HEK293 (cell line): Measurements from ENCODE around the gene PDGFB.
A peak's percentile ranks its signal among the peaks of the same experiment; 100 is the strongest.

Source experiments
- CTCF ChIA-PET: fragments of 350-600 bp; formaldehyde crosslinking; extraction: SDS; loops from one replicate; lab custom pipeline; 2021; ENCODE audit warnings: antibody characterized with exemption; lab: Yijun Ruan, JAX
- POLR2A ChIA-PET: fragments of 300-600 bp; formaldehyde crosslinking; extraction: SDS; loops from one replicate; lab custom pipeline; 2020; ENCODE audit warnings: antibody characterized with exemption, inconsistent platforms; lab: Yijun Ruan, JAX
- H3K27ac ChIP-seq: fragments of 200-500 bp; sonication (Bioruptor generic); 2 replicates; pipeline ENCODE4 v1.5.1; 2014; ENCODE audit warnings: low read depth, low read length, control low read depth, inconsistent platforms; ENCODE audit errors: extremely low read depth
- H3K36me3 ChIP-seq, 2 experiments: fragments of 200-500 bp in 1 of 2; sonication (Bioruptor generic) in 1 of 2; 1 replicate in 1 of 2; 2 replicates in 1 of 2; pipeline ENCODE4 v1.5.1; 2014 to 2017; ENCODE audit warnings: inconsistent platforms in 2 of 2, low read length in 2 of 2; ENCODE audit not compliant: control insufficient read depth in 2 of 2, insufficient read depth in 1 of 2
- H3K4me1 ChIP-seq: fragments of 200-500 bp; sonication (Bioruptor generic); 2 replicates; pipeline ENCODE4 v1.5.1; 2014; ENCODE audit warnings: mild to moderate bottlenecking, low read length, inconsistent platforms; ENCODE audit not compliant: control insufficient read depth, insufficient read depth
- H3K4me3 ChIP-seq: 2 replicates; pipeline ENCODE4 v1.5.1; 2011; ENCODE audit warnings: low read depth, mild to moderate bottlenecking, control low read depth, low read length, moderate library complexity
- H3K9me3 ChIP-seq: fragments of 200-500 bp; sonication (Bioruptor generic); 2 replicates; pipeline ENCODE4 v1.5.1; 2014; ENCODE audit warnings: low read depth, low read length, inconsistent platforms; ENCODE audit not compliant: control insufficient read depth, insufficient read depth
- IKZF3 ChIP-seq: fragments of 450-650 bp; IDR thresholded peaks from 2 replicates; pipeline ENCODE4 v1.5.0; 2018; ENCODE audit warnings: missing biosample characterization, mild to moderate bottlenecking, missing genetic modification characterization, moderate library complexity
- PRDM1 ChIP-seq: fragments of 450-650 bp; formaldehyde crosslinking; IDR thresholded peaks from 2 replicates; pipeline ENCODE4; 2016; ENCODE audit warnings: missing biosample characterization, missing genetic modification characterization
- WT1 ChIP-seq: fragments of 450-650 bp; formaldehyde crosslinking; IDR thresholded peaks from 2 replicates; pipeline ENCODE4 v1.5.1; 2016; ENCODE audit warnings: missing biosample characterization, missing genetic modification characterization
- ZNF292 ChIP-seq: fragments of 450-650 bp; formaldehyde crosslinking; IDR thresholded peaks from 2 replicates; pipeline ENCODE4 v1.5.1; 2016; ENCODE audit warnings: low read depth, missing biosample characterization, missing genetic modification characterization, borderline replicate concordance
- ZNF501 ChIP-seq: fragments of 450-650 bp; formaldehyde crosslinking; IDR thresholded peaks from 2 replicates; pipeline ENCODE4 v1.5.1; 2016; ENCODE audit warnings: missing biosample characterization, missing genetic modification characterization
- ZNF514 ChIP-seq: fragments of 450-650 bp; formaldehyde crosslinking; IDR thresholded peaks from 2 replicates; pipeline ENCODE4 v1.5.1; 2016; ENCODE audit warnings: missing biosample characterization, missing genetic modification characterization
- ZNF660 ChIP-seq: fragments of 450-650 bp; IDR thresholded peaks from 2 replicates; pipeline ENCODE4 v1.5.1; 2018; ENCODE audit warnings: missing biosample characterization, mild to moderate bottlenecking, missing genetic modification characterization
- ZNF707 ChIP-seq: fragments of 450-650 bp; formaldehyde crosslinking; IDR thresholded peaks from 2 replicates; pipeline ENCODE4 v1.5.1; 2016; ENCODE audit warnings: missing biosample characterization, missing genetic modification characterization
- ZNF776 ChIP-seq: fragments of 450-650 bp; formaldehyde crosslinking; IDR thresholded peaks from 2 replicates; pipeline ENCODE4 v1.5.0; 2017; ENCODE audit warnings: missing biosample characterization, missing genetic modification characterization, borderline replicate concordance
- ZSCAN30 ChIP-seq: fragments of 450-650 bp; IDR thresholded peaks from 2 replicates; pipeline ENCODE4 v1.5.1; 2018; ENCODE audit warnings: missing biosample characterization, mild to moderate bottlenecking, missing genetic modification characterization, moderate library complexity
- TF ChIP-seq, protein P1 (sequence below): fragments of 450-650 bp; formaldehyde crosslinking; optimal IDR thresholded peaks from 2 replicates; pipeline ENCODE3; 2016; ENCODE audit warnings: missing biosample characterization, mild to moderate bottlenecking, missing genetic modification characterization
- TF ChIP-seq, protein P2 (sequence below): fragments of 450-650 bp; formaldehyde crosslinking; IDR thresholded peaks from 2 replicates; pipeline ENCODE4 v1.5.1; 2016; ENCODE audit warnings: missing biosample characterization, missing genetic modification characterization
- TF ChIP-seq, protein P3 (sequence below): fragments of 450-650 bp; formaldehyde crosslinking; IDR thresholded peaks from 2 replicates; pipeline ENCODE4 v1.5.1; 2016; ENCODE audit warnings: missing biosample characterization, missing genetic modification characterization, low read depth
- TF ChIP-seq, protein P4 (sequence below): fragments of 450-650 bp; formaldehyde crosslinking; IDR thresholded peaks from 2 replicates; pipeline ENCODE4 v1.5.1; 2016; ENCODE audit warnings: missing biosample characterization, missing genetic modification characterization, borderline replicate concordance
- TF ChIP-seq, protein P5 (sequence below): fragments of 450-650 bp; formaldehyde crosslinking; IDR thresholded peaks from 2 replicates; pipeline ENCODE4 v1.5.1; 2016; ENCODE audit warnings: missing biosample characterization, missing genetic modification characterization

The PDGFB gene

DNA sequence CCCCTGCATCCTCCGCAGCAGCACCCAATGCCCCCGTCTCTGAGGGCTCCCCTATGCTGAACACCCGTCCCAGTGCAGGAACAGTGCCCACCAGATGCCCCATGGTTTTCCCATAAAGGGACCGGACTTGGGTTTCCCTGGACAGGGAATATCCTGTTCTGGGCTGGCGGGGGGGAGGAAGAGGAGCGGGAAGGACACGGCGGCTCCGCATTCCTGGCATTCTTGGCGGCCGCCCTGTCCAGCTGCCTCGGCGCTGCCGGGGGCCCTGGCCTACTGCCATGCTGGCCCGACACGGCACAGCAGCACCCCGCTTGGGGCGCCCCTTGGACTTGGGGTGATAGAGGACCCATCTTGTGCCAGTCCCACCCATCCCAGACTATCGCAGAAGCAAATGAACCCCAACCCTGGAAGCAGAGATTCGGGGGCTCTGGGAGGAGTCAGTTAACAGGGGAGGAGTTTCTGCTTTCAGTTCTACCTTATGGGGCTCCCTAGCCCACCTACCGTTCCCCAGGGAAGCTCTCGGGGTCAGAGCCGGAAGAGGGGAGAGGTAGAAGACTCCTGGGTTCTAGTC lies 68.6 kb downstream of the PDGFB start:
- no peak overlapping the region for H3K27ac ChIP-seq
- ChIA-PET POLR2A (interaction anchor here (1.0 to 10.8 kb wide), 4 partner anchors 67 to 141 kb away, joined by 3 to 119 read pairs (median 48); partner anchors contain the start of genes PDGFB and RPL3), CTCF (interaction anchor here (0.9 to 8.1 kb wide), 4 partner anchors 39 to 155 kb away, joined by 3 to 98 read pairs (median 5); partner anchors contain the start of gene RPL3)
- H3K4me3 ChIP-seq, result no peak overlapping the region
- H3K4me1 ChIP-seq, result peaks cover 10% of the 10 kb centered on the region
- no peaks in the 10 kb centered on the region for H3K36me3 ChIP-seq
- TF ChIP-seq, protein P1, sequence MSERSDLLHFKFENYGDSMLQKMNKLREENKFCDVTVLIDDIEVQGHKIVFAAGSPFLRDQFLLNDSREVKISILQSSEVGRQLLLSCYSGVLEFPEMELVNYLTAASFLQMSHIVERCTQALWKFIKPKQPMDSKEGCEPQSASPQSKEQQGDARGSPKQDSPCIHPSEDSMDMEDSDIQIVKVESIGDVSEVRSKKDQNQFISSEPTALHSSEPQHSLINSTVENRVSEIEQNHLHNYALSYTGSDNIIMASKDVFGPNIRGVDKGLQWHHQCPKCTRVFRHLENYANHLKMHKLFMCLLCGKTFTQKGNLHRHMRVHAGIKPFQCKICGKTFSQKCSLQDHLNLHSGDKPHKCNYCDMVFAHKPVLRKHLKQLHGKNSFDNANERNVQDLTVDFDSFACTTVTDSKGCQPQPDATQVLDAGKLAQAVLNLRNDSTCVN (tag by site-specific recombination), result no peak
- TF ChIP-seq, protein P2, sequence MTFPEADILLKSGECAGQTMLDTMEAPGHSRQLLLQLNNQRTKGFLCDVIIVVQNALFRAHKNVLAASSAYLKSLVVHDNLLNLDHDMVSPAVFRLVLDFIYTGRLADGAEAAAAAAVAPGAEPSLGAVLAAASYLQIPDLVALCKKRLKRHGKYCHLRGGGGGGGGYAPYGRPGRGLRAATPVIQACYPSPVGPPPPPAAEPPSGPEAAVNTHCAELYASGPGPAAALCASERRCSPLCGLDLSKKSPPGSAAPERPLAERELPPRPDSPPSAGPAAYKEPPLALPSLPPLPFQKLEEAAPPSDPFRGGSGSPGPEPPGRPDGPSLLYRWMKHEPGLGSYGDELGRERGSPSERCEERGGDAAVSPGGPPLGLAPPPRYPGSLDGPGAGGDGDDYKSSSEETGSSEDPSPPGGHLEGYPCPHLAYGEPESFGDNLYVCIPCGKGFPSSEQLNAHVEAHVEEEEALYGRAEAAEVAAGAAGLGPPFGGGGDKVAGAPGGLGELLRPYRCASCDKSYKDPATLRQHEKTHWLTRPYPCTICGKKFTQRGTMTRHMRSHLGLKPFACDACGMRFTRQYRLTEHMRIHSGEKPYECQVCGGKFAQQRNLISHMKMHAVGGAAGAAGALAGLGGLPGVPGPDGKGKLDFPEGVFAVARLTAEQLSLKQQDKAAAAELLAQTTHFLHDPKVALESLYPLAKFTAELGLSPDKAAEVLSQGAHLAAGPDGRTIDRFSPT, result peak; percentile 9; the same call in 1 of the 2 replicates
- no peak for TF ChIP-seq ZNF514 (tag by site-specific recombination)
- H3K9me3 ChIP-seq, result no peaks in the 10 kb centered on the region

DNA sequence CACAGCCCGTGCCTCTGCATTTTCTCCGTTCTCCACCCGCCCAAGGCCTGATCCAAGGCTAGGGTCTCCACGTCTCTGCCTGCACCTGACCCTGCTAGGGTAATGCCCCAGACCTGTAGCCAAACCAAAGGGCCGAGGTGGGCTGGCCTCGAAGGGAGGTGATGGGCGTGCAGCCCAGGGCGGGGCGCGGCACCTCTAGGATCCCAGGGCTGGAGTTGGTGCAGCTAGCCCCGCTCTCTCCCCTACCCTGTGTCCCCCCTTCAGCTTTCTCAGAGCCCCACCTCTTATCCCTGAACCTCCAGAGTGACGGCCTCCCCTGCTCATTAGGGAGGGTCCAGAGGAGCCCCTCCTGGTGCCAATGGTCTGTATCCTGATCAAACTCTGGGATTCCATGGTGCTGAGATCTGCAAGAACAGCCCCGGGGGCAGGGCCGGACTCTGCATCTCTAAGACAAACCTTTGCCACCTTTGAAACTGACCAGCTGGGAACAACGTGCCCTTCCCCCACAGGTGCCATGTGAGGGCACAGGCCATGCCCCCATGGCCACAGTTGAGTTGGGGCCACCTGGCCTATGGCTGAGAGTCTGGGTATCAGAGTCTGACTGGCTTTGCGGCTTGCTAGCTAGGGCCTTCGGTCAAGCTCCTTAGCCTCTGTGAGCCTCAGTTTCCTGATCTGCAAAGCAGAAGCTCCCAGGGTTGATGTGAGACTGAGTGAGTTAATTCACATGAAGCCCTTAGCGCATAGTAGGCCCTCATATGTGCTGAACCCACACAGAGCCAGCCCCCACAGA lies 69.2 kb downstream of the PDGFB start:
- no peak overlapping the region for H3K27ac ChIP-seq
- TF ChIP-seq ZNF501 (tag by site-specific recombination) (no peak), ZNF776 (tag by site-specific recombination) (no peak)
- TF ChIP-seq, protein P2, result peak; percentile 52

DNA sequence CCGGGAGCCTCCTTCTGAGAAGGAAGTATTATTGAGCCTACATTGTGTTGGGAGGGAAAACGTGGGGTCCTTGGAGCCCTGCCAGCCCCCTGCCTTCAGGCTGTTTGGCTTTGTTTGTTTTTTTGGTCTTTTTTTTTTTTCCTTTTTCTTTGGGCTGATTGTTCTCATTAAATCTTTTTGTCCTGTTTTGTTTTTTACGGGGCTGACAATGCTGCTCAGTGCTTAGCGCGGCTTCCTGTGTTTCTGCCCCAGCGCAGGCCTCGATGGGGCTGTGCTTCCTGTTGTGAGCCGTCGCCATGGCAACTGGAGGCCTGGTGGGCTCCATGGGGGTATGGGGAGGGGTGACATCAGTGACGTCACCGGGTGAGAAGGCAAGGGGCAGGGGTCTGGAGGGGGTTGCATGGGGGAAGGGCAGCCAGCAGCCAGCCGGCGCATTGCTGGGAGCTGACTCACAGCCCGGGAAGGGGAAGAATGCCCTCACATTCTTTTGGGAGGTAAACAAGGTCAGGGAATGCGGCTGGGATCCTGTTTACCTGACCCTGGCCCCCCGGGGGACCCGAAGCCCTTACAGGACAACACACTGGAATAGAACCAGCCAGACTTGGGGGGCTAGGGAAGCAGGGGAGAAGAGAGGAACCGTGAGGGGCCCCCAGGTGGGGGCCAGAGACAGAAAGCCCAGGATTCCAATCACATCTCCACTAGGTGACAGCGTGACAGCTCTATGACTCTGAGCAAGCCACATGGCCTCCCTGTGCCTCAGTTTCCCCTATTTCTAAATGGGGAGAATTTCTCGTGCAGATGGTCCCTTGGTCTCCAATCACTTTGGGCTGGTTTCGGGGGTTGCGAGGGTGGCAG lies 70.1 kb downstream of the PDGFB start:
- Histone ChIP-seq H3K4me3 (no peak overlapping the region), H3K9me3 (no peaks in the 10 kb centered on the region), H3K4me1 (peaks cover 10% of the 10 kb centered on the region), H3K36me3 (no peaks in the 10 kb centered on the region), H3K27ac (no peak overlapping the region)
- CTCF ChIA-PET, result interaction anchor here (0.7 to 8.1 kb wide), 12 partner anchors 9 to 354 kb away, joined by 3 to 98 read pairs (median 4); partner anchors contain the start of gene RPL3
- POLR2A ChIA-PET, result interaction anchor here (0.7 to 10.8 kb wide), 8 partner anchors 45 to 345 kb away, joined by 3 to 119 read pairs (median 4); partner anchors contain the start of genes PDGFB and RPL3
- TF ChIP-seq WT1 (tag by site-specific recombination), result no peak
- no peak for TF ChIP-seq ZNF660
- TF ChIP-seq, protein P3, sequence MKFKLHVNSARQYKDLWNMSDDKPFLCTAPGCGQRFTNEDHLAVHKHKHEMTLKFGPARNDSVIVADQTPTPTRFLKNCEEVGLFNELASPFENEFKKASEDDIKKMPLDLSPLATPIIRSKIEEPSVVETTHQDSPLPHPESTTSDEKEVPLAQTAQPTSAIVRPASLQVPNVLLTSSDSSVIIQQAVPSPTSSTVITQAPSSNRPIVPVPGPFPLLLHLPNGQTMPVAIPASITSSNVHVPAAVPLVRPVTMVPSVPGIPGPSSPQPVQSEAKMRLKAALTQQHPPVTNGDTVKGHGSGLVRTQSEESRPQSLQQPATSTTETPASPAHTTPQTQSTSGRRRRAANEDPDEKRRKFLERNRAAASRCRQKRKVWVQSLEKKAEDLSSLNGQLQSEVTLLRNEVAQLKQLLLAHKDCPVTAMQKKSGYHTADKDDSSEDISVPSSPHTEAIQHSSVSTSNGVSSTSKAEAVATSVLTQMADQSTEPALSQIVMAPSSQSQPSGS (tag by site-specific recombination), result peak; percentile 93
- TF ChIP-seq, protein P4, sequence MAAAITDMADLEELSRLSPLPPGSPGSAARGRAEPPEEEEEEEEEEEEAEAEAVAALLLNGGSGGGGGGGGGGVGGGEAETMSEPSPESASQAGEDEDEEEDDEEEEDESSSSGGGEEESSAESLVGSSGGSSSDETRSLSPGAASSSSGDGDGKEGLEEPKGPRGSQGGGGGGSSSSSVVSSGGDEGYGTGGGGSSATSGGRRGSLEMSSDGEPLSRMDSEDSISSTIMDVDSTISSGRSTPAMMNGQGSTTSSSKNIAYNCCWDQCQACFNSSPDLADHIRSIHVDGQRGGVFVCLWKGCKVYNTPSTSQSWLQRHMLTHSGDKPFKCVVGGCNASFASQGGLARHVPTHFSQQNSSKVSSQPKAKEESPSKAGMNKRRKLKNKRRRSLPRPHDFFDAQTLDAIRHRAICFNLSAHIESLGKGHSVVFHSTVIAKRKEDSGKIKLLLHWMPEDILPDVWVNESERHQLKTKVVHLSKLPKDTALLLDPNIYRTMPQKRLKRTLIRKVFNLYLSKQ (tag by site-specific recombination), result no peak
- TF ChIP-seq IKZF3, result peak; percentile 55; the same call in 1 of the 2 replicates
- no peak for TF ChIP-seq ZSCAN30
- no peak for TF ChIP-seq ZNF707 (tag by site-specific recombination)
- TF ChIP-seq PRDM1 (tag by site-specific recombination), result no peak
- TF ChIP-seq ZNF292, result no peak
- TF ChIP-seq, protein P5, sequence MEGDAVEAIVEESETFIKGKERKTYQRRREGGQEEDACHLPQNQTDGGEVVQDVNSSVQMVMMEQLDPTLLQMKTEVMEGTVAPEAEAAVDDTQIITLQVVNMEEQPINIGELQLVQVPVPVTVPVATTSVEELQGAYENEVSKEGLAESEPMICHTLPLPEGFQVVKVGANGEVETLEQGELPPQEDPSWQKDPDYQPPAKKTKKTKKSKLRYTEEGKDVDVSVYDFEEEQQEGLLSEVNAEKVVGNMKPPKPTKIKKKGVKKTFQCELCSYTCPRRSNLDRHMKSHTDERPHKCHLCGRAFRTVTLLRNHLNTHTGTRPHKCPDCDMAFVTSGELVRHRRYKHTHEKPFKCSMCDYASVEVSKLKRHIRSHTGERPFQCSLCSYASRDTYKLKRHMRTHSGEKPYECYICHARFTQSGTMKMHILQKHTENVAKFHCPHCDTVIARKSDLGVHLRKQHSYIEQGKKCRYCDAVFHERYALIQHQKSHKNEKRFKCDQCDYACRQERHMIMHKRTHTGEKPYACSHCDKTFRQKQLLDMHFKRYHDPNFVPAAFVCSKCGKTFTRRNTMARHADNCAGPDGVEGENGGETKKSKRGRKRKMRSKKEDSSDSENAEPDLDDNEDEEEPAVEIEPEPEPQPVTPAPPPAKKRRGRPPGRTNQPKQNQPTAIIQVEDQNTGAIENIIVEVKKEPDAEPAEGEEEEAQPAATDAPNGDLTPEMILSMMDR, result no peak

More for the DNA sequence above, 69.2 kb downstream of the PDGFB start:
- Histone ChIP-seq H3K4me1 (peaks cover 10% of the 10 kb centered on the region), H3K9me3 (no peaks in the 10 kb centered on the region), H3K36me3 (no peaks in the 10 kb centered on the region), H3K4me3 (no peak overlapping the region)
- ChIA-PET CTCF (interaction anchor here (0.6 to 8.1 kb wide), 10 partner anchors 8 to 353 kb away, joined by 3 to 98 read pairs (median 3); partner anchors contain the start of gene RPL3), POLR2A (interaction anchor here (0.7 to 10.8 kb wide), 7 partner anchors 44 to 344 kb away, joined by 3 to 119 read pairs (median 4); partner anchors contain the start of genes PDGFB and RPL3)
